GM23338 (cell line): ENCODE results near the gene RIOX2. TPM values are rescaled to one million over a fixed set of nuclear protein-coding genes. Genes with fewer than 3 reads are reported as not detected.

Source experiments
- ATAC-seq: fragments of 200-7000 bp; cut with Tn5 transposase; 3 replicates; pipeline ENCODE4 v1.9.1; 2020
- DNase-seq: peaks from one replicate; pipeline ENCODE4 v3.0.0-alpha.2; 2015; ENCODE audit warnings: low spot score
- H2AFZ ChIP-seq: fragments of 200-600 bp; sonication (generic); 2 replicates; pipeline ENCODE4 v1.8.0; 2016; ENCODE audit warnings: antibody characterized with exemption, mild to moderate bottlenecking, moderate library complexity
- H3F3A ChIP-seq: fragments of 200-600 bp; sonication (generic); replicated peaks from 2 replicates; pipeline ENCODE4 v1.8.0; 2017; ENCODE audit warnings: antibody characterized with exemption, mixed run types, low read depth
- H3K27ac ChIP-seq: fragments of 200-600 bp; sonication (generic); 2 replicates; pipeline ENCODE4 v1.6.1; 2016; ENCODE audit warnings: low read depth
- H3K27me3 ChIP-seq: fragments of 200-600 bp; sonication (generic); 2 replicates; pipeline ENCODE4 v1.8.0; 2016; ENCODE audit warnings: mild to moderate bottlenecking, mixed run types, moderate library complexity; ENCODE audit not compliant: insufficient read depth
- H3K36me3 ChIP-seq: fragments of 200-600 bp; sonication (generic); 2 replicates; pipeline ENCODE4 v1.8.0; 2016; ENCODE audit warnings: mild to moderate bottlenecking; ENCODE audit not compliant: insufficient read depth
- H3K4me1 ChIP-seq: fragments of 200-600 bp; sonication (generic); 2 replicates; pipeline ENCODE4 v1.8.0; 2016; ENCODE audit warnings: mild to moderate bottlenecking, moderate library complexity; ENCODE audit not compliant: insufficient read depth
- H3K4me2 ChIP-seq: fragments of 200-600 bp; sonication (generic); 2 replicates; pipeline ENCODE4 v1.7.1; 2017; ENCODE audit warnings: mixed run types
- H3K4me3 ChIP-seq: fragments of 200-600 bp; sonication (generic); 2 replicates; pipeline ENCODE4 v1.6.1; 2016; ENCODE audit warnings: mixed run types
- H3K79me2 ChIP-seq: fragments of 200-600 bp; sonication (generic); replicated peaks from 2 replicates; pipeline ENCODE4 v1.8.0; 2017; ENCODE audit warnings: mild to moderate bottlenecking; ENCODE audit not compliant: insufficient read depth
- H3K9me2 ChIP-seq: fragments of 200-600 bp; sonication (generic); 2 replicates; pipeline ENCODE4 v1.8.0; 2017; ENCODE audit not compliant: insufficient read depth
- H4K20me1 ChIP-seq: fragments of 200-600 bp; sonication (generic); replicated peaks from 2 replicates; pipeline ENCODE4 v1.8.0; 2017; ENCODE audit warnings: mild to moderate bottlenecking; ENCODE audit not compliant: insufficient read depth
- H3K27ac Mint-ChIP-seq: 2 replicates; pipeline ENCODE4 v1.8.0; 2020; ENCODE audit warnings: inconsistent platforms, mild to moderate bottlenecking, moderate library complexity, mixed read lengths
- H3K27me3 Mint-ChIP-seq: 3 replicates; pipeline ENCODE4 v1.8.0; 2022; ENCODE audit warnings: low read depth, mild to moderate bottlenecking, moderate library complexity, mixed read lengths, inconsistent platforms; ENCODE audit not compliant: insufficient read depth, poor library complexity
- H3K36me3 Mint-ChIP-seq: 3 replicates; pipeline ENCODE4 v1.8.0; 2021; ENCODE audit warnings: low read depth, mild to moderate bottlenecking, inconsistent platforms, moderate library complexity, mixed read lengths
- H3K4me1 Mint-ChIP-seq: 3 replicates; pipeline ENCODE4 v1.8.0; 2020; ENCODE audit warnings: mild to moderate bottlenecking, inconsistent platforms, mixed read lengths
- H3K4me3 Mint-ChIP-seq: 3 replicates; pipeline ENCODE4 v1.8.0; 2021; ENCODE audit warnings: moderate library complexity, mild to moderate bottlenecking, inconsistent platforms, mixed read lengths
- H3K9me3 Mint-ChIP-seq: 3 replicates; pipeline ENCODE4 v1.8.0; 2020; ENCODE audit warnings: moderate library complexity, mild to moderate bottlenecking, inconsistent platforms, mixed read lengths
- CREB1 ChIP-seq: fragments of 250-450 bp; sonication (Bioruptor Pico); IDR thresholded peaks from 2 replicates; pipeline ENCODE4 v1.5.0; 2020; ENCODE audit warnings: low read depth, mild to moderate bottlenecking, moderate library complexity
- ETS1 ChIP-seq: IDR thresholded peaks from 2 replicates; pipeline ENCODE4 v1.6.1; 2016; ENCODE audit warnings: antibody characterized with exemption
- EZH2 ChIP-seq: fragments of 200-600 bp; sonication (generic); IDR thresholded peaks from one replicate; pipeline ENCODE4 v1.8.0; 2017; ENCODE audit warnings: antibody characterized with exemption, mild to moderate bottlenecking, low read depth; ENCODE audit not compliant: unreplicated experiment
- EZH2phosphoT487 ChIP-seq: fragments of 200-600 bp; sonication (generic); IDR thresholded peaks from one replicate; pipeline ENCODE4 v1.8.1; 2018; ENCODE audit warnings: antibody characterized with exemption; ENCODE audit not compliant: unreplicated experiment
- JUNB ChIP-seq: IDR thresholded peaks from one replicate; pipeline ENCODE4 v1.6.1; 2016; ENCODE audit warnings: antibody characterized with exemption; ENCODE audit not compliant: unreplicated experiment
- NANOG ChIP-seq: IDR thresholded peaks from 2 replicates; pipeline ENCODE4 v1.6.1; 2016; ENCODE audit warnings: antibody characterized with exemption, borderline replicate concordance
- POLR2AphosphoS5 ChIP-seq: IDR thresholded peaks from 2 replicates; pipeline ENCODE4 v1.6.1; 2016; ENCODE audit warnings: antibody characterized with exemption, low read depth
- STAT1 ChIP-seq: IDR thresholded peaks from one replicate; pipeline ENCODE4 v1.6.1; 2016; ENCODE audit warnings: antibody characterized with exemption; ENCODE audit not compliant: unreplicated experiment
- ZNF114 ChIP-seq: fragments of 250-450 bp; sonication (Bioruptor Pico); IDR thresholded peaks from 2 replicates; pipeline ENCODE4 v1.5.0; 2020; ENCODE audit warnings: mild to moderate bottlenecking, moderate library complexity
- ZNF331 ChIP-seq: fragments of 250-450 bp; sonication (Bioruptor Pico); IDR thresholded peaks from 2 replicates; pipeline ENCODE4 v1.5.0; 2020; ENCODE audit warnings: low read depth, mild to moderate bottlenecking, moderate library complexity
- ZNF462 ChIP-seq: fragments of 250-450 bp; sonication (Bioruptor Pico); IDR thresholded peaks from 2 replicates; pipeline ENCODE4 v1.5.0; 2020; ENCODE audit warnings: mild to moderate bottlenecking, moderate library complexity
- polyA plus RNA-seq: library from polyadenylated mRNA; unstranded; fragments of >200 nt; fragmentation: Nextera tagmentation; extraction: Ambion mirVana; gene quantifications from 2 replicates; pipeline ENCODE4 v1.2.1, GENCODE V29; 2016
- total RNA-seq: library from RNA; depleted of rRNA; stranded (reverse); fragments of >200 nt; shearing (Covaris generic); gene quantifications from 2 replicates; pipeline ENCODE4 v1.2.3, GENCODE V29; 2014
- TF ChIP-seq, protein P1 (sequence below), 2 experiments: fragments of 200-600 bp in 1 of 2; sonication (generic) in 1 of 2; conservative IDR thresholded peaks; 2 replicates each; pipeline versions ENCODE4 v1.5.1 to v1.6.1; 2016 to 2017; ENCODE audit warnings: antibody characterized with exemption in 2 of 2, low read depth in 2 of 2, mild to moderate bottlenecking in 2 of 2, moderate library complexity in 1 of 2

The RIOX2 gene
- total and polyA plus RNA-seq, 2 experiments from 2014 or later = 9.0 to 10.7 TPM

DNA sequence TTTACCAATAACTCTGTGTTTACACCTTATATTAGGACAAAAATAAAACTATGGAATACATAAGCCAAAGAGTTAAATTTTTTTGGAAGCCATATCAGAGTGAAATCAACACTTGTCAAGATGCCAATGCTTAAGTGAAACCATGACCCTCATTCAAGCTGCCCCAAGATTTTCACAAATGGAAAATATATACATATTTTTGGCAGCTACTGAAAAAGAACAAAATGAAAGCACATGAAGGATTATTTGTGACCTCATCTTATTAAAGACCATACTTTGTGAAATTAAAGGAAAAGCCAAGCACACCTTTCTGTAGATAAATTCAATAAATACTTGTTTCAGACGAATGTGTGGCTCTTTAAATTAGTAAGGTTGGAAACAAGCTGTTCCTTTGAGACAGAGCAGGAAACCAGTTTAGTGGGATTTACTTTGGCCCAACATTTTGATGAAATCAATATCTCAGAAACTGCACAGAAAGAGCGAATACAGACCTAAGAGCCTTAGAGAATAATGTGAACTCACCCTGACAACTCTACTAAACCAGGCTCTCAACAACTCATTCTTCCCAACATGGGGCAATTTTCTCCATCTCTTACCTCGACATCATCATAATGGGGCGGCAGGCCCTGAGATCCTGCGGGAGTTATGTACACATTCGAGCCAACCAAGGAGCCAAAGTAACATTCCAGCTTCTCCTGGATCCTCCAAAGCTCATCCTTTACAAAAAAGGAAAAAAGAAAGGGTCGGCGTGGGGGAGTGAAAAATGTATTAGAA is 11.1 kb downstream of the RIOX2 start:
- Mint-ChIP-seq H3K4me3 (no peak overlapping the region), H3K4me1 (peaks cover 6% of the 10 kb centered on the region; the same call in 2 of the 3 replicates), H3K27ac (no peak overlapping the region), H3K27me3 (no peaks in the 10 kb centered on the region), H3K9me3 (no peaks in the 10 kb centered on the region), H3K36me3 (no peaks in the 10 kb centered on the region)
- H3F3A ChIP-seq = no peaks in the 10 kb centered on the region
- H3K27ac ChIP-seq = no peak overlapping the region
- H2AFZ ChIP-seq = no peak overlapping the region
- H3K27me3 ChIP-seq = no peaks in the 10 kb centered on the region
- no peak for DNase-seq
- no peaks in the 10 kb centered on the region for H3K9me2 ChIP-seq
- H3K36me3 ChIP-seq = no peaks in the 10 kb centered on the region; the same call in 1 of the 2 replicates
- H3K4me3 ChIP-seq = no peak overlapping the region
- H3K4me2 ChIP-seq = no peak overlapping the region
- no peaks in the 10 kb centered on the region for H3K4me1 ChIP-seq
- H4K20me1 ChIP-seq = no peaks in the 10 kb centered on the region
- no peak for ATAC-seq
- TF ChIP-seq POLR2AphosphoS5 (no peak), ZNF114 (no peak)
- H3K79me2 ChIP-seq = no peaks in the 10 kb centered on the region

DNA sequence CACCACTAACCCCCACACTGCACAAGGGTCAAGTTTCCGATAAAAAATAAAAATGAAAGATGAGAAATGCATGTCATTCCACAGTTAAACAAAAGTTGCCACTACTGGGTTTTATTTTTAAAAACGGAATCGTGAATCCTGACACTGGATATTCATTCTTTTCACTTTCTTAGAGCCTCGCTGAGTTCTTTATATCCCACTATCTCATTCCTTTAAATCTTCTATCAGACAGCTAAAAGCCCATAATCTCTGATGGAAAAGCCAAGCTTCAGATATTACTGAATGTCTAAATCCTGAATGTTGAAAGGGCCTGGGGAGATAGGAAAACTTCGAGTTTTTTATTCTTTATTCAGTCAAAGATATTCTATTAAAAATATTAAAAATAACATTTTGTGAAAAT is 11.7 kb downstream of the RIOX2 start:
- no peak overlapping the region for H3K4me3 ChIP-seq
- Mint-ChIP-seq H3K27ac (no peak overlapping the region), H3K4me3 (no peak overlapping the region), H3K27me3 (no peaks in the 10 kb centered on the region), H3K9me3 (no peaks in the 10 kb centered on the region), H3K4me1 (peaks cover 6% of the 10 kb centered on the region; the same call in 2 of the 3 replicates), H3K36me3 (no peaks in the 10 kb centered on the region)
- DNase-seq (no peak), ATAC-seq (no peak)
- no peaks in the 10 kb centered on the region for H4K20me1 ChIP-seq
- no peaks in the 10 kb centered on the region for H3K4me1 ChIP-seq
- H3K27me3 ChIP-seq = no peaks in the 10 kb centered on the region
- H3K9me2 ChIP-seq = no peaks in the 10 kb centered on the region
- H2AFZ ChIP-seq = no peak overlapping the region
- no peaks in the 10 kb centered on the region for H3K79me2 ChIP-seq
- no peak overlapping the region for H3K4me2 ChIP-seq
- TF ChIP-seq ETS1 = no peak
- no peak for TF ChIP-seq EZH2
- no peak for TF ChIP-seq JUNB
- TF ChIP-seq ZNF462 (CRISPR knock-in tag) = no peak
- TF ChIP-seq CREB1 = no peak
- no peak for TF ChIP-seq POLR2AphosphoS5
- no peak for TF ChIP-seq ZNF331 (CRISPR knock-in tag)
- TF ChIP-seq, protein P1, sequence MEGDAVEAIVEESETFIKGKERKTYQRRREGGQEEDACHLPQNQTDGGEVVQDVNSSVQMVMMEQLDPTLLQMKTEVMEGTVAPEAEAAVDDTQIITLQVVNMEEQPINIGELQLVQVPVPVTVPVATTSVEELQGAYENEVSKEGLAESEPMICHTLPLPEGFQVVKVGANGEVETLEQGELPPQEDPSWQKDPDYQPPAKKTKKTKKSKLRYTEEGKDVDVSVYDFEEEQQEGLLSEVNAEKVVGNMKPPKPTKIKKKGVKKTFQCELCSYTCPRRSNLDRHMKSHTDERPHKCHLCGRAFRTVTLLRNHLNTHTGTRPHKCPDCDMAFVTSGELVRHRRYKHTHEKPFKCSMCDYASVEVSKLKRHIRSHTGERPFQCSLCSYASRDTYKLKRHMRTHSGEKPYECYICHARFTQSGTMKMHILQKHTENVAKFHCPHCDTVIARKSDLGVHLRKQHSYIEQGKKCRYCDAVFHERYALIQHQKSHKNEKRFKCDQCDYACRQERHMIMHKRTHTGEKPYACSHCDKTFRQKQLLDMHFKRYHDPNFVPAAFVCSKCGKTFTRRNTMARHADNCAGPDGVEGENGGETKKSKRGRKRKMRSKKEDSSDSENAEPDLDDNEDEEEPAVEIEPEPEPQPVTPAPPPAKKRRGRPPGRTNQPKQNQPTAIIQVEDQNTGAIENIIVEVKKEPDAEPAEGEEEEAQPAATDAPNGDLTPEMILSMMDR (conservative IDR thresholded peaks at IDR 0.05; ENCODE audit: low read depth in 2 of 2) = no peak
- no peak for TF ChIP-seq STAT1
- TF ChIP-seq EZH2phosphoT487 = no peak
- TF ChIP-seq NANOG = no peak
- no peak for TF ChIP-seq ZNF114
- H3K36me3 ChIP-seq = no peaks in the 10 kb centered on the region; the same call in 1 of the 2 replicates
- H3F3A ChIP-seq = no peaks in the 10 kb centered on the region
- no peak overlapping the region for H3K27ac ChIP-seq
